ENCODE measurements around the gene MAPRE3.

- TF ChIP-seq CTCF (IDR thresholded peaks at IDR 0.05) (no peak), POLR2A (IDR thresholded peaks at IDR 0.05) (no peak), EP300 (IDR thresholded peaks at IDR 0.05) (no peak)
Measured at GRCh38 chr2:27024188-27024587, 53.8 kb downstream of the MAPRE3 start.
